Activated gamma-delta T cell treated with anti-CD3 and anti-CD28 coated beads, Interleukin-2, amount 50 U/mL, for 16 hours (primary cell): Measurements from ENCODE around the gene DCTN2.

Experiments
- DNase-seq: peaks from one replicate; pipeline ENCODE4 v3.0.0-alpha.2; 2020; ENCODE audit warnings: low read depth

The DCTN2 gene

DNA sequence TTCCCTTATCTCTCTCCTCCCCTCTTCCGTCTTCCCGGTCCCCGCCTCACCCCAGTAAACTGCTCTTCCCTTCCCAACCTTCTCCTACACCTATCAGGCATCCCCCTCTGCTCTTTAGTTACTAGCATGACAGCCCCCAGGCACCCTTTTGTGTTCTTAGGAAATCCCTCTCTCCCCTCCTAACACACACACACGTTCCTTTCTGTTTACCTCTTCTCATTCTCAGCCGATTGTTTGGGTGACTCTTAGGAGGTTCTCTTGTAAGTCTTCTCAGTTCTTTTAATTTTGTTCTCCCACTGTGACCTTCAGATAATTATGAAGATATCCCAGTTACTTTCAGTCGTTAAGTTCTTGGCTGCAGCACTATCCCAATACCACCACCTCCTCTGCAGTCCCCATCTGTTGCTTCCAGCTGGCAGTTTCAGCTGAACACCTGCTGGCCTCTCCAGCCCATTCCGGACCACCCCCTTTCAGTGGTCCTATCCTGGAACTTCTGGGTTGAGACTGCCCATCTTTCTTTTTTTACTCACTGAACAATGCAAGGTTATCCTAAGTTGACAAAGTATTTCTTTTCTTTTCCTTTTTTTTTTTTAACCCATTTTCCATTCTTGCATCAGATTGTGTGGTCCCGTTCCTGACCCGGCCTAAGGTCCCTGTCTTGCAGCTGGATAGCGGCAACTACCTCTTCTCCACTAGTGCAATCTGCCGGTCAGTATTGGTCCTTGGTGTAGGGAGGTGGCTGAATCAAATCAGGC is 58.4 kb downstream of the DCTN2 start:
- no peak for DNase-seq

DNA sequence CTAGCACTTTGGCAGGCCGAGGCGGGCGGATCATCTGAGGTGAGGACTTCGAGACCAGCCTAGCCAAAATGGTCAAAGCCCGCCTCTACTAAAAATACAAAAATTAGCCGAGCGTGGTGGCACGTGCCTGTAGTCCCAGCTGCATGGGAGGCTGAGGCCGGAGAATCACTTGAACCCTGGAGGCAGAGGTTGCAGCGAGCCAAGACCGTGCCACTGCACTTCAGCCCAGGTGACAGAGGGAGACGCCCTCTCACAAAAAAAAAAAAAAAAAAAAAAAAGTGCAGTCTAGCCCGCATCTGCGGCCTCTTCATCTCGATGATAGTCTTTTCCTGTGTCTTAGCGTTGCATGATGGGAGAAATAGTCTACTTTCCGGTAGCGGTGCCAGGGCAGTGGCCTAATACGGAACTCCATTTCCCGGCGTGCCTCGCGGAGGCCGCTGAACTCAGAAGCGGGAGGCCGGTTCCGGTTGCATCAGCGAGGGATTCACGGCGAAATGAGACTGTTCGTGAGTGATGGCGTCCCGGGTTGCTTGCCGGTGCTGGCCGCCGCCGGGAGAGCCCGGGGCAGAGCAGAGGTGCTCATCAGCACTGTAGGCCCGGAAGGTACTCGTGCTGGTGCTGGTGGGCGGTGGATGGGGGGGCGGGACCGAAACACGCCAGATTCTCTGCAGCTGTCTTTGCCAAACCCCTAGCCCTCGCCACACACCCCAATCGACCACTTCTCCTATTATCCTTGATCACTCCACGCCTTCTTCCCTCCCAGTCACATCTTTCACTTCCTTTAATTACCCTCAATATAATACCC is 59.2 kb downstream of the DCTN2 start, which contains the start of gene MARS1:
Gene MARS1 (plus strand): TSS at position 472 of the 805 bp plus-strand sequence. CDS start 23 bp downstream, at position 495.
- peak; percentile 87 for DNase-seq

DNA sequence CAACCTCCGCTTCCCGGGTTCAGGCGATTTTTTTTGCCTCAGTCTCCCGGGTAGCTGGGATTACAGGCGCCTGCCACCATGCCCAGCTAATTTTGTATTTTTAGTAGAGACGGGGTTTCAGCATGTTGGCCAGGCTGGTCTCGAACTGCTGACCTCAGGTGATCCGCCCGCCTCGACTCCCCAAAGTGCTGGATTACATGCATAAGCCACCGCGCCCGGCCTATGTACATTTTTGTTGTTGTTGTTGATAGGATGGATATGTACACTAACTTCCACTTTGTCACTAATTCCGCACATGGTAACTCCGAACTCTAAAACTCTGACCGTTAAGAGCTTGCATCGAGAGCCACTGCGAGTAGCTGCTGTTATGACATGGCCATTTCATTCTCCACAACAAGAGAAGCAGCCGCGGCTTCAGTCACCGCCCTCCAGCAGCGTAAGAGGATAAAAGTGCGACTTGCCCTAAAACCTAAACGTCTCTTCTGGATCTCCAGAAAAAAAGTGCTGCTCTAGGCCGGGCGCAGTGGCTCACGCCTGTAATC is 59.9 kb downstream of the DCTN2 start:
- DNase-seq, result no peak

DNA sequence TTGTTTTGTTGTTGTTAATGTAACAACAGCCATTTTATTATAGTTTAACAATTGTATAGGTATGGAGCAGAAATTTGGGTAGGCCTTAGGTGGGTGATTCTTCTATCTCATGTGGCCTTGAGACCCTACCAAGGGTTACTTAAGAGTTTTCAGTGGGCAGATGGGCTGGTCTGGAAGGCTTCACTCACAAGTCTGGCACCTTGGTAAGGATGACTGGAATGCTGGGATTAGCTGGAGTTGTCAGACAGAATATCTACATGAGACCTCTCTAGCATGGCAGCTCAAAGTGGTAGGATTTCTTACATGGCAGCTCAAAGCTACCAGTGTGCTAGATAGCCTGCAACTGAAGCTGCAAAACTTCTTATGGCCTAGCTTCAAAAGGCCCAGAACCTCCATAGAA is 61.3 kb downstream of the DCTN2 start:
- DNase-seq, result no peak

DNA sequence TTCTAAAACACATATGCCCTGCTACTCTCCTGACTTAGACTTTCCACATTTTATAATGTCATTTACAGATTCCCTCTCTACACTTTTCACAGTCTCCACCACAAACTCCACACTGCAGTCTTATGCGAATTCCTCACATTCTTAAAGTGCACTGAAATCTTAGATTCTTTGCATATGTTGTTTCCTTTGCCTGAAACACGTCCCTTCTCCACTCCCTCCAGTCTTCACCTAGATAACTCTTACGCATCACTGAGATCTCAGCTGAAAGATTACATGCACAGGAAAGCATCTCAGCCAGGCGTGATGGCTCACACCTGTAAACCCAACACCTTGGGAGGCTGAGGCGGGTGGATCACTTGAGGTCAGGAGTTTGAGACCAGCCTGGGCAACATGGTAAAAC is 63.5 kb downstream of the DCTN2 start:
- DNase-seq, result no peak

DNA sequence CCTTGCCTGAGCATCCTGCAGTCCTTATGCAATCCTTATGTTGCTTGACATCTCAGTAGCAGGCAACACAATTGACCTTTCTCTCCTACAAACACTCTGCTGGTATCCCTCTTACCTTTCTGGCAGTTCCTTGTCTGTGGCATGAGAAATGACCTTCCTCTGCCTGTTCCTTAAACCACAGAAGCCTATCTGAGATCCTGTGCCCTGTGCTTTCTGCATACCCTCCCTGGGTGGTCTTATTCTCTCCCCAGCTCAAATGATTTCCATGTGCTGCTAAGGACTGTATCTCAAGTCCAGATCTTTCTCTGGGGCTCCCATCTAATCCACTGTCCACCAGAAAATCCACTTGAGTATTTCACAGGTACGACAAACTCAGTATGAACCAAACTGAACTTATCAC is 65.3 kb downstream of the DCTN2 start:
- no peak for DNase-seq
